BJ (cell line): ENCODE measurements around the gene TMEFF1. TPM values are rescaled to one million over a fixed set of nuclear protein-coding genes. Genes with fewer than 3 reads are reported as not detected.

Experiments used
- CTCF ChIA-PET: fragments of 350-600 bp; formaldehyde crosslinking; extraction: SDS; loops from one replicate; lab custom pipeline; 2021; ENCODE audit warnings: antibody characterized with exemption, inconsistent platforms; lab: Yijun Ruan, JAX
- POLR2A ChIA-PET: fragments of 300-600 bp; sonication (Branson Sonifier 250); formaldehyde crosslinking; extraction: SDS; loops from one replicate; lab custom pipeline; 2021; ENCODE audit warnings: antibody characterized with exemption; lab: Charles Lee
- DNase-seq: peaks from one replicate; pipeline ENCODE4 v3.0.0-alpha.2; 2011; ENCODE audit warnings: low read depth
- H3K27me3 ChIP-seq: 2 replicates; pipeline ENCODE4 v1.6.0; 2011; ENCODE audit warnings: low read length; ENCODE audit not compliant: control insufficient read depth, insufficient read depth
- H3K36me3 ChIP-seq: 2 replicates; pipeline ENCODE4 v1.5.1; 2011; ENCODE audit warnings: low read length; ENCODE audit not compliant: control insufficient read depth, insufficient read depth
- H3K4me3 ChIP-seq: 2 replicates; pipeline ENCODE4 v1.5.1; 2011; ENCODE audit warnings: low read depth, mild to moderate bottlenecking, control low read depth, low read length
- CTCF ChIP-seq: IDR thresholded peaks from 2 replicates; pipeline ENCODE4 v1.5.1; 2011; ENCODE audit warnings: low read depth, mild to moderate bottlenecking, control low read depth, inconsistent platforms, low read length, moderate library complexity; ENCODE audit not compliant: insufficient read depth
- polyA plus RNA-seq: library from polyadenylated mRNA; depleted of rRNA; stranded (reverse); fragments of >200 nt; gene quantifications from 2 replicates; pipeline ENCODE4 v1.2.3, GENCODE V29; 2011

The TMEFF1 gene
- polyA plus RNA-seq, 1 experiment, result 0.10 TPM

- DNase-seq, result no peak
- no peak overlapping the region for H3K4me3 ChIP-seq
- H3K27me3 ChIP-seq, result no peaks in the 10 kb centered on the region
- no peak for TF ChIP-seq CTCF
- ChIA-PET CTCF (interaction anchor here (0.9 to 3.7 kb wide), 2 partner anchors 10 to 12 kb away, joined by 3 to 21 read pairs; no protein-coding TSS in a partner anchor), POLR2A (no interaction called here)
- H3K36me3 ChIP-seq, result no peaks in the 10 kb centered on the region
Observed at GRCh38 chr9:100589582-100589981, 116.6 kb downstream of the TMEFF1 start.

- H3K27me3 ChIP-seq, result no peaks in the 10 kb centered on the region
- DNase-seq, result no peak
- CTCF ChIA-PET, result interaction anchor here (0.9 to 3.7 kb wide), 2 partner anchors 9 to 11 kb away, joined by 3 to 21 read pairs; no protein-coding TSS in a partner anchor
- H3K4me3 ChIP-seq, result no peak overlapping the region
- no peak for TF ChIP-seq CTCF
- POLR2A ChIA-PET, result no interaction called here
- no peaks in the 10 kb centered on the region for H3K36me3 ChIP-seq
Observed at GRCh38 chr9:100590481-100590880, 117.5 kb downstream of the TMEFF1 start.

- TF ChIP-seq CTCF, result no peak
- no peak overlapping the region for H3K4me3 ChIP-seq
- no peaks in the 10 kb centered on the region for H3K36me3 ChIP-seq
- ChIA-PET POLR2A (no interaction called here), CTCF (interaction anchor here (0.6 to 3.7 kb wide), 7 partner anchors 8 to 267 kb away, joined by 3 to 21 read pairs (median 3); no protein-coding TSS in a partner anchor)
- DNase-seq, result no peak
- H3K27me3 ChIP-seq, result no peaks in the 10 kb centered on the region
Observed at GRCh38 chr9:100591139-100591538, 118.2 kb downstream of the TMEFF1 start.

- CTCF ChIA-PET, result interaction anchor here (0.7 to 3.7 kb wide), 6 partner anchors 10 to 268 kb away, joined by 3 to 21 read pairs (median 4); no protein-coding TSS in a partner anchor
- DNase-seq, result no peak
- POLR2A ChIA-PET, result no interaction called here
Observed at GRCh38 chr9:100591639-100592412, 118.9 kb downstream of the TMEFF1 start.

More at GRCh38 chr9:100591639-100592412, 118.9 kb downstream of the TMEFF1 start:
- Histone ChIP-seq H3K36me3 (no peaks in the 10 kb centered on the region), H3K27me3 (no peaks in the 10 kb centered on the region), H3K4me3 (no peak overlapping the region)
- no peak for TF ChIP-seq CTCF
